22Rv1 (cell line): Measurements from ENCODE around the gene CCDC90B.

ENCODE experiments used
- ZFX ChIP-seq: fragments of 450-650 bp; IDR thresholded peaks from 2 replicates; pipeline ENCODE4 v1.6.1; 2017; ENCODE audit warnings: antibody characterized with exemption, borderline replicate concordance
- TF ChIP-seq, protein P1 (sequence below): fragments of 450-650 bp; IDR thresholded peaks from 2 replicates; pipeline ENCODE4 v1.5.1; 2017; ENCODE audit warnings: mild to moderate bottlenecking

GRCh38 chr11:83221694-83222093 is 64.5 kb downstream of the CCDC90B start:
- TF ChIP-seq ZFX, result no peak
- TF ChIP-seq, protein P1, sequence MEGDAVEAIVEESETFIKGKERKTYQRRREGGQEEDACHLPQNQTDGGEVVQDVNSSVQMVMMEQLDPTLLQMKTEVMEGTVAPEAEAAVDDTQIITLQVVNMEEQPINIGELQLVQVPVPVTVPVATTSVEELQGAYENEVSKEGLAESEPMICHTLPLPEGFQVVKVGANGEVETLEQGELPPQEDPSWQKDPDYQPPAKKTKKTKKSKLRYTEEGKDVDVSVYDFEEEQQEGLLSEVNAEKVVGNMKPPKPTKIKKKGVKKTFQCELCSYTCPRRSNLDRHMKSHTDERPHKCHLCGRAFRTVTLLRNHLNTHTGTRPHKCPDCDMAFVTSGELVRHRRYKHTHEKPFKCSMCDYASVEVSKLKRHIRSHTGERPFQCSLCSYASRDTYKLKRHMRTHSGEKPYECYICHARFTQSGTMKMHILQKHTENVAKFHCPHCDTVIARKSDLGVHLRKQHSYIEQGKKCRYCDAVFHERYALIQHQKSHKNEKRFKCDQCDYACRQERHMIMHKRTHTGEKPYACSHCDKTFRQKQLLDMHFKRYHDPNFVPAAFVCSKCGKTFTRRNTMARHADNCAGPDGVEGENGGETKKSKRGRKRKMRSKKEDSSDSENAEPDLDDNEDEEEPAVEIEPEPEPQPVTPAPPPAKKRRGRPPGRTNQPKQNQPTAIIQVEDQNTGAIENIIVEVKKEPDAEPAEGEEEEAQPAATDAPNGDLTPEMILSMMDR, result no peak
